HG02884 (cell line): ENCODE measurements around the gene RNF224.

Experiments
- ATAC-seq: cut with Tn5 transposase; IDR thresholded peaks from one replicate; pipeline ENCODE4 v1.9.1; 2021; ENCODE audit warnings: mild to moderate bottlenecking, moderate library complexity; ENCODE audit not compliant: unreplicated experiment

The RNF224 gene

GRCh38 chr9:137213160-137214060 lies 13.9 kb upstream of the RNF224 start:
- ATAC-seq, result no peak

DNA sequence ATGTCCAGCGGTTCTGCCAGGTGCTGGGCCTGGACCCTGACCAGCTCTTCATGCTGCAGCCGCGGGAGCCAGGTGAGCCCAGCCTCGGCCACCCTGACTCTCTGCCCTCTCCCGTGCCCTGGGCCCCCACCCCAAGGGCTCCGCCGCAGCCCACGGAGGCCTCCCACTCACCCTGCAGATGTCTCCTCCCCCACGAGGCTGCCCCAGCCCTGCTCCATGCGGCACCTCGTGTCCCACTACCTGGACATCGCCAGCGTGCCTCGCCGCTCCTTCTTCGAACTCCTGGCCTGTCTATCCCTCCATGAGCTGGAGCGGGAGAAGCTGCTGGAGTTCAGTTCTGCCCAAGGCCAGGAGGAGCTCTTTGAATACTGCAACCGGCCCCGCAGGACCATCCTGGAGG lies 12.7 kb upstream of the RNF224 start:
- no peak for ATAC-seq

GRCh38 chr9:137215196-137215986 lies 11.9 kb upstream of the RNF224 start:
- ATAC-seq, result no peak

GRCh38 chr9:137216188-137216965 lies 10.9 kb upstream of the RNF224 start:
- ATAC-seq, result no peak

DNA sequence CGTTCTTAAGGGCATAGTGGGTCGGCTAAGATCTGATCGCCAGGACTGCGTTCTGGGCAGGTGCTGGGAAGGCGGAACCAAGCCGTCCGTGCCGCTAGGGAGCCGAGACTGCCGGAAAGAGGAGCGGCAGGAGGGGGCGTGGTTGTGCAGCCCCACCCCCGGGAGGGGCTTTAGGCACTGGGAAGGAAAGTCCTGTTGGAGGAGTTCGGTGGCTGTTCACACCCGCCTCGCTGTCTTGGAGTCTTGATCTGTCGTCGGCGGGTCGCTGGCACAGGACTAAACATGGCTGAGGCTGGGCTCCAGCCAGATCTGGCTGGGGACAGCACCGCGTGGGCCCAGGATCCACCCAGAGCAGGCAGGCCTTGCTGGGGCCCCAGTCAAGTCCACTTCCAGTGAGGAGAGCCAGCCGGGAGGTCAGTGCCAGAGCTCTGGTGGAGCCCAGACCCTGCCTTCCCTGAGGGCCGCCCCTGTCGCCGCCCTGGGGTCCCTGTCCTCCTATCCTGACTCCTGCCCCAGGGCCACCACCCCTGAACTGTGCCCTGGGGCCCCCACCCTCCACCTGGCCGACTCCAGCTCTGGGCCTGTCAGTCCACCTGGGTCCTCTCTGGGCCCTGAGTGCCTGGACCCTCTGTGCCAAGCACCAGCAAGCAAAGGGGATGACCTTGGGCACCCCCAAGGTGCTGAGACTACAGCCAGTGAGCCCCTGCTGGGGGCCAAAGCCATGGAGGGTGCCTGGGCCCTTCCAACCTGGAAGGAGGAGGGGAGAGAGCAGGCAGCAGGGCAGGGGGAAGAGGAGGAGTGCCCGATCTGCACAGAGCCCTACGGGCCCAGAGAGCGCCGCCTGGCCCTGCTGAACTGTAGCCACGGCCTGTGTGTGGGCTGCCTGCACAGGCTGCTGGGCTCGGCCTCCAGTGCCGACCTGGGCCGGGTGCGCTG lies 9.8 kb upstream of the RNF224 start:
- ATAC-seq, result no peak

DNA sequence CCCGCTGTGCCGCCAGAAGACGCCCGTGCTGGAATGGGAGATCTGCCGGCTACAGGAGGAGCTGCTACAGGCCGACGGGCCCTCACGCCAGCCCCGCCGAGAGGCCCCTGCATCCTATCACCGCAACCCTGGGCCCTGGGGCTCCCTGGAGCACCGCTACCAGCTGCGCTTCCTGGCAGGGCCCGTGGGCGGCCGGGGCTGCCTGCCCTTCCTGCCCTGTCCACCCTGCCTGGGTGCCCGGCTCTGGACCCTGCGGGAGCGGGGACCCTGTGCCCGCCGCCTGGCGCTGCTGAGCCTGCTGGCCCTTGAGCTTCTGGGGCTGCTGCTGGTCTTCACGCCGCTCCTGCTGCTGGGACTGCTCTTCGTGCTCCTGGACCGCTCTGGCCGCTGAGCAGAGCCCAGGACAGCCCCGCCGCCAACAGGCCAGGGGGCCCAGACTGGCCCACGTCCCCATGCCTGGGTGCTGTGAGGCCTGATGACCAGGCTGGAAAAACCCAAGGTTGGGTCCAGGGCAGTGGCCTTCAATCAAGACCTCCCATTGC lies 9.0 kb upstream of the RNF224 start:
- no peak for ATAC-seq

DNA sequence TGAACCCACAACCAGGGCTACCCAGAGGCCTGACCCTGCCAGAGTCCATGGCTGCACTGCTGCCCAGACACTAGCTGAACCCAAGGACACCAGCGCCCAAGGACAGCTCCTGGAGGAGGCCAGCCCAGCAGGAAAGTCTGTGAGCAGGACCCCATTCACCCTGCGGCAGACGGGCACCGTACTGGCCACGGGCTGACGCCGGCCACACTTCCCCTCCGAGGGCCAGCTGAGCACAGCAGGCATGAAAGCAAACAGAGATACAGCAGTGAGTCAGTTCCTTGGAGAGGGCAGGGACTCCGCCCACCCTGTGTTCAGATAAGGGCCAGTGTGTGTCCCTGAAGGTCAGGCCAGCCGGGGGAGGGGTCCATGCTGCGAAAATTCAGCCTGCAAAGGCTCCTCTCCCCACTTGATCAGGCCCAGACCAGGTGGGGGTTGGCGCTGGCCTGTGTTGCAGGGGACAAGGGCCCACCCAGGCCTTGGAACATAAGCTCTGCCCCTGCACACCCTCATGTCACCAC lies 8.5 kb upstream of the RNF224 start:
- ATAC-seq, result no peak

DNA sequence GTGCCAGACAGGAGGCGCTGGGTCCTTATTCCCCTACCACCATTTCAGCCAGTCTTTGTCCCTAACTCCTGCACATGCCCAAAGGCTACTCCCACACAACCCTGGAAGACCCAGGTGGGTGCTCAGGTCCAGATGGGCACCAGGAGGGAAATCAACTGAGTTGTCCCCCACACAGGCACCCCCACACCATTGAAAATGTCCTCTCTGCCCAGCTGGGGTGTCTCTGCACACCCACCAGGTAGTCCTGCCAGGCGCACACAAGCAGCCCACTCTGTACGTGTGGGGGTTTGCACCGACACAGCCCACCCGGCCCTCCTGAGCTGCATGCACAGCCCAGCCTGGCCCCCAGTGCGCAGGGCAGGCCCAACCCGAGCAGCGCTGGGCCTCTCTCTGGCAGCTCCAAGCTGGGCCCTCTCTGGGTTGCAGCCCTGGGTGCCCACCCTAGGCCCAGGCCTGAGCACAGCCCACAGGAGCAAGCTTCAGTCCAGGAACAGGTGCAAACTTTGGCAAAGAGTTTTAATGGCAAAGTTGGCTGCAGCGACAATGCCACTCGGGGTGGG lies 7.5 kb upstream of the RNF224 start:
- ATAC-seq, result no peak

DNA sequence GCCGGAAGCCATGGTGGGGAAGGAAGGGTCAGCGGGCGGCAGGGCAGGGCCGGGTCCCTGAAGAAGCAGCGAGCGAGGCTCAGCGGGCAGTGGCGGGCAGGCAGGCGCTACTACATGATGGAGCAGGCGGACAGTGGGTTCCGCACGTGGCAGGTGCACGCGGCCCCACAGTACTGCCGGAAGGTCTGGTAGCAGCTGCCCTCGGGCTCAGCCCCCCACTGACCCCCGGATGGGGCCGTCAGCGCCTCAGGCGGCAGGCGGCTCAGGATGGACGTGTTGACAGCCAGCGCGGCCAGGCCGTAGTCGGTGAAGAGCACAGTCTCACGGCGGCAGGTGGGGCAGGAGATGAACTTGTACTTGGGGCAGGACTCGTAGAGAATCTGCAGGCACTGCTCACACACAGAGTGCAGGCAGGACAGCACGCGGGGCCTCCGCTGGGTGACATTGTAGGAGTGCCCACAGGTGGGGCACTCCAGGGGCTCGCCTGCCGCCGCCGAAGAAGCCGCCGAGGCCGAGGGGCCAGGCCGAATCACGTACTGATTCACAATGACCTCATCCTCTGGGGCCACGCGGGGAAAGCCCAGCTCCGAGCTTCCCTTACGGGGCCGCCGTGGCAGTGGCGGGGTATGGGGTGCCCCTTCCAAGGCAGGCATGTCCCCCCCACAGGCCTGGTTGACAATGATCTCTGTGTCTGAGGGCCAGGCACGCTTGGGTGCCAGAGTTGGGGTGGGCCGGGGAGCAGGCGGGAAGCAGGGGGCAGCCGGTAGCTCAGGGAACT lies 6.8 kb upstream of the RNF224 start:
- ATAC-seq, result no peak

- no peak for ATAC-seq
Observed at GRCh38 chr9:137221095-137221505, 6.2 kb upstream of the RNF224 start.

DNA sequence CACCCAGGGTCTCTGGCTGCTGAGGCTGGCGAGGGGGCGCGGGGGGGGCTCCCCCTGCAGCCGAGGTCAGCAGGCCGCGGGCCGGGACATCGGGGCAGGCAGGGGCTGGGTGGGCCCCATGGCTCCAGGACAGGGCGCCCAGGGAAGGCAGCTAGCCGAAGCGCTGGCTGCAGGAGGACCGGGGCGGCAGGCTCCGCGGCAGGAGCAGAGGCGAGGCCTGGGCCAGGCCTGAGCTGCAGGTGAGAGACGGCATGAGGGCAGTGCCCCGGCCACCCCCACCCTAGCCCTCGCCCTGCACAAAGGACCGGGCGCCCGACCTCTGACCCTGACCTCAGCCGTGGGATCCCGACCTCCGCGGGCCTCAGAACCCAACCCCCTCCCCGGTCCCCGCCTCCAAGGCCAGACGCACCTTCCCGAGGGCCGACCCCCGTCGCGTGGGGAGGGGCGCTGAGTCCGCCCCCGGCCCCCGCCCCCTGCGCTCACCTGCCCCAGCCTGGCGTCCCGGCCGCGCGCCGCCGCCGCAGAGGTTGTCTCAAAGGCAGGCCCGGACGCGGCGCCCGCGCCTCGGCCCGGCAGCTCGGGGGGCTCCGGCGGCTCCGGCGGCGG lies 5.7 kb upstream of the RNF224 start:
- ATAC-seq, result no peak

DNA sequence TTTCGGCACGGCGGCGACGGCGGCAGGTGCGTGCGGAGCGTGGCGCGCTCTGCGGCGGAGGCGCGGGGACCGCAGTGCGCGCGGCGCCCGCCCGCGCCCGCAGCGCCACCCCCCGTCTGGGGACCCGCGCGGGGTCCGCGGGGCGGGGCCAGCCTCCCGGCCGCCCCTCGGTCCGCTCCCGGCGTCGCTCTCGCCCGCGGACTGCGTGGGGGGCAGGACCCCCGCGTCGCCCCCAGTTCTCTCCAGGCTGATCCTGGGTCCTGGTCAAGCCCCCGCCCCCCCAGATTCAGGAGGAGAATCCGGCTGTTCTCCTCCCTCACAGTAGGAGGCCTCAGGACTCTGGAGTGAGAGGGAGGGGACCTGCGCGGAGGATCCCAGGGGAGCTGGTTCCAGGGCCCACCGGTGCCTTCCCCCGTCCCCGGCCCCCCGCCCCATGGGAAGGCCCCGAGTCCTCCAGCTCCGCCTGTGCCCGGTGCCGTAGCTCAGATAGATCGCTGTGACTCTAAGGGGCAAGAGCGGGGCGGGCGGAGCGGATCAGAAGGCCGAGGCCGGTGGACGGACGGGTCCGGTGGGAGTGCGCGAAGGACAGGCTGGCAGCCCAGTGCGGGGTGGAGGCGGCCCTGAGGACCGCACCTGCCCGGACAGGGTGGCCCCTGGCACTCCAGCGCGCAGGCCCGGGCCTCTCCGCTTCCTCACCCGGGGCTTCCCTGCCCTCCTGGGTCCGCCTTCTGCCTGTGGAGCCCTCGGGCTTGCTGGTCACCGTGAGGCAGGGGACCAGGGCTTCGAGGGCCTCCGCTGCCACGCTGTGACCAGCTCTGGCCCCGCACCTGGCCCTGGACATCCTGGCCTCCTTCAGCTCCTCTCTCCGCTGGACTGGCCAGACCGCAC lies 4.9 kb upstream of the RNF224 start, which contains the start of gene RNF208:
RNF208 (minus strand) TSS at position 51 of the 888 bp plus-strand sequence. CDS start 1,028 bp downstream, outside the sequence.
- ATAC-seq, result no peak

- peak; percentile 70 for ATAC-seq
Observed at GRCh38 chr9:137223078-137223970, 4.0 kb upstream of the RNF224 start.

DNA sequence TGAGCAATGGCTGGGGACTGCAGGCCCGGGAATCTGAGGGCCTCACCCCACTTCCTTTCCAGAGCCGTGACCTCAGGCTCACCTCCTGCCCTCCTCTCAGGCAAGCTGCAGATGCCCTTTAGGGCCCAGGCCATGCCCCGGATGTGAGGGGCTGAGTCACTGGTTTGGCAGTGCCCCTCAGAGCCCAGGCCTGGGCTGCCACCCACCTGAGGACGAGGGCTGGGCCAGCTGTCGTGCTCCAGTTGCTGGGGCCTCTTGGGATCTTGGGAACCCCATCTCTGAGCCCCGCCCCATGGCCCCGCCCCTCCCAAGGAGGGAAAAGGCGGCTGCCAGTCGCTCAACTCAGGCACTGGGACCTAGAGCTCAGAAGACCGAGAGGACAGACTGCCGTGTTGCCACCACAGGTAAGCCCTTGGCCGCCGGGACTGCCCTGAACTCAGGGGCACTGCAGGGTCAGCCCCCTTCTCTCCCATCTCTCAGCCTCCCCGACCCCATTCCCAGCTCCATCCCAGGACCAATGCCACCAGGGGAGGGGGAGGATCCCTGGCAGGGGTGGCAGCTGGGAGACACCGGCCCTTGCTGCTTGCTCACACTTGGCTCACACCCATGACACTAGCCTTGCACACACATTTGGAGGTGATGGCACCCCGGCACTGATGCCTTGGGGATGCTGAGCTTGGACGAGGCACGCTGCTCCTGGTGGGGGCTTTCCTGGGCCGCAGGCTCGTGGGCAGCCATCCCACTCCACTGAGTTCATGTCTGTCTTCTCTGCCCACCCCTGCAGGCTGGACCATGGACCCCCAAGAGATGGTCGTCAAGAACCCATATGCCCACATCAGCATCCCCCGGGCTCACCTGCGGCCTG lies 2.2 kb upstream of the RNF224 start, which contains the start of gene CYSRT1:
CYSRT1 (plus strand) TSS at position 345 of the 865 bp plus-strand sequence; CDS start at position 793, 448 bp downstream.
- ATAC-seq, result no peak
